HG03378 (cell line): Measurements from ENCODE around the gene KLK15.

Experiments
- ATAC-seq: cut with Tn5 transposase; IDR thresholded peaks from one replicate; pipeline ENCODE4 v1.9.1; 2021; ENCODE audit warnings: mild to moderate bottlenecking, moderate library complexity; ENCODE audit not compliant: unreplicated experiment

The KLK15 gene

GRCh38 chr19:50779504-50780457 lies 53.6 kb downstream of the KLK15 start:
- no peak for ATAC-seq

GRCh38 chr19:50778906-50779430 lies 54.4 kb downstream of the KLK15 start:
- no peak for ATAC-seq

GRCh38 chr19:50777830-50778303 lies 55.5 kb downstream of the KLK15 start:
- no peak for ATAC-seq

- ATAC-seq = no peak
Measured at GRCh38 chr19:50777261-50777660, 56.1 kb downstream of the KLK15 start.

GRCh38 chr19:50776131-50776530 lies 57.2 kb downstream of the KLK15 start:
- no peak for ATAC-seq
